GM18526 (cell line): ENCODE measurements around the gene KIF16B.

Source experiments
- POLR2A ChIP-seq: IDR thresholded peaks from 3 replicates; pipeline ENCODE4 v1.6.1; 2011; ENCODE audit not compliant: insufficient read length; ENCODE audit errors: extremely low read depth

Gene KIF16B

GRCh38 chr20:16601047-16601446 lies 27.8 kb upstream of the KIF16B start:
- TF ChIP-seq POLR2A, result no peak

- TF ChIP-seq POLR2A, result no peak
These were observed 26.0 kb upstream of the KIF16B start for GRCh38 chr20:16599257-16599656.

- TF ChIP-seq POLR2A, result no peak
These were observed 23.7 kb upstream of the KIF16B start for GRCh38 chr20:16596991-16597390.

DNA sequence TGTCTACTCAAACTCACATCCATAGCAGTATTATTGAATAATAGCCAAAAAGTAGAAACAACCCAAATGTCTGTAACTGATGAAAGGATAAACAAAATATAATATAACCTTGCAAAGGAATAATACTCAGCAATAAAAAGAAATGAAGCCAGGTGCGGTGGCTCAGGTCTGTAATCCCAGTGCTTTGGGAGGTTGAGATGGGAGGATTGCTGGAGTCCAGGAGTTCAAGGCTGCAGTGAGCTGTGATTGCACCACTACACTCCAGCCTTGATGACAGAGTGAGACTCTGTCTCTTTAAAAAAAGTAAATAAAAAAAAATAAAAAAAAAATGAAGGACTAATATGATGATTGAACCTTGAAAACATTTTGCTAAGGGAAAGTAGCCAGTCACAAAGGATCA lies 22.1 kb upstream of the KIF16B start:
- no peak for TF ChIP-seq POLR2A

DNA sequence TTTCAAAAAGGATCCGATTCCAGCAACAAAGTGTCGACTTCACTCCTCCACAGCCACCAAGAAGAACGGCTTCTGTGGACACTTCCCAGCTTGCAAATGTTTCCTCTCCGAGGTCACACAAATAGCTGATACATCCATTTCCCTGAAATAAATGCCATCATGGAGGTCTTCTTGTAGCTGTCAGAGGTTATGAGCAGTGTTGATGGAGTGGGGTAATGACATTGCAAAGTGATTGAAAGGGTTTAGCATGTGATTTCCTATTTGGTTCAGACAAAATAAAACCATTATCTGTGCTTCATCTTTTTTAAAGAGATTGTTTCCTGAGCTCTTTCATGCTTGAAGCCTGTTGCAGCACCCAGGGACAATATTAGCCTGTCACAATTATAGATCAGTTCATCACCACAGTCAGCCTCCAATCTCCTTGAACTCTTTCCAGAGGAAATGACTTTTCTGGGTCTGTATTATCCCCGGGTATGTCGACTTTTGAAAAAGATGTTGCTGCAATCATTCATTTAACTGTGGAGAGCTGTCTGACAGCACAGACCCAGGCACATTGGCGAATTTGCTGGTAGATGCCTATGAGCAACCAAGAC lies 16.9 kb upstream of the KIF16B start:
- no peak for TF ChIP-seq POLR2A

GRCh38 chr20:16589623-16590022 lies 16.4 kb upstream of the KIF16B start:
- TF ChIP-seq POLR2A, result no peak

GRCh38 chr20:16588241-16588640 lies 15.0 kb upstream of the KIF16B start:
- TF ChIP-seq POLR2A, result no peak

DNA sequence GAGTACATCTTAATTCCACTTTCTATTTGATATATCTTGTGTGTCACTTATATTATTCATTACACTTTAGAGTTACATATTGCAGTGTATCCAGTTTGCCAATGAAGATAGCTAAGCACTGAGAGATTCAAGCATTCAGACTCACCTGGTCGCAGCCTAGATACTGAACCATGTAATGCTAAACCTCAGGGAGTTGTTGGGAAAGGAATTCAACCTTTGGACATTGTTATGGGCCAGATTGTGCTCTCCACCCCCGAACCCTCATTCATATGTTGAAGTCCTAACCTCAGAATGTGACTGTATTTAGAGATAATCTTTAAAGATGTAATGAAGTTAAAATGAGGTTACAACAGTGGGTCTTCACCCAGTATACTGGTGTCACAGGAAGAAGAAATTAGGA lies 13.8 kb upstream of the KIF16B start:
- TF ChIP-seq POLR2A, result no peak

GRCh38 chr20:16583474-16583873 lies 10.2 kb upstream of the KIF16B start:
- no peak for TF ChIP-seq POLR2A

- TF ChIP-seq POLR2A, result no peak
These were observed 8.0 kb upstream of the KIF16B start for GRCh38 chr20:16581241-16581640.

DNA sequence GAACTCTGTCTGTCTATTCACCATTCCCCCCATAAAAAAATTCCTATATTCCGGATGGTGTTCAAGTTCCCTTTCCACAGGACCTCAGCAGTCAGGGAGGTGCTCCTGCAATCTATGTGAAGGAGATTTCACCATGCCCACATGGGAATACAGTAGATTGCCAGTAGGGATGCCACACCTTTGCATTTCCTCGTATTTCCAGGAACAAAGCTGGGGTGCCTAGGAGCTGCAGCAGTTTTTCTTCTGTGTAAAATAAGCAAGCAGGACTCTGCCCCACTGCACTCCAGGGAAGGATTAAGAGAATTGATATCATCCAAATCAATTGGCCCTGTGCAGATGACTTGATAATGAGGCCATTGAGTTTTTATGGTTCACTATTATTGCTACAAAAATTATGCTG lies 7.4 kb upstream of the KIF16B start:
- TF ChIP-seq POLR2A, result no peak

GRCh38 chr20:16580147-16580546 lies 6.9 kb upstream of the KIF16B start:
- no peak for TF ChIP-seq POLR2A

GRCh38 chr20:16576219-16576618 lies 3.0 kb upstream of the KIF16B start:
- TF ChIP-seq POLR2A, result no peak

DNA sequence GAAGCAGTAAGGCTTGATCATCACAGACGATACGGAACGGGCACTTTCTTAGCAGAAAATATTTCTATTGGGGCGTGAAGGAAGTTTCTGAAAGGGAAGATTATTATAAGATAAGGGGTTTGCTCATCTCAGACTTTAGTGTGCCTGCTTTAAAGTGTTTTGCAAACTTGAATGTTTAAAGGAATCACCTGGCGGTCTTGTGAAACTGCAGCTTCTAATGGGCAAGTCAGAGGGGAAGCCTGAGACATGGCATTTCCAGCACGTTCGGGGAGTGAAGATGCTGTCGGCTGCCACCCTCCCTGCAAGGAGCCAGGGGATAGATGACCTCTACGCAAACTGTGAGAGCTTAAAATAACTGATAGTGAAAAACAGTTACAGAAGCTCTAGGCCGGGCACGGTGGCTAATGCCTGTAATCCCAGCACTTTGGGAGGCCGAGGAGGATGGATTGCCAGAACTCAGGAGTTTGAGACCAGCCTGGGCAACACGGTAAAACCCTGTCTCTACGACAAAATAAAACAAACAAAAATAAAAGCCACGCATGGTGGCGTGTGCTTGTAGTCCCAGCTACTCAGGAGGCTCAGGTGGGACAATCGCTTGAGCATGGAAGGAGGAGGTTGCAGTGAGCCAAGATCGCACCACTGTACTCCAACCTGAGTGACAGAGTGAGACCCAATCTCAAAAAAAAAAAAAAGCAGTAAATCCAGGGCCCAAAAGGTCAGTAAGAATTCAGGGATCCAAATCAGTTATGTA lies 2.3 kb upstream of the KIF16B start:
- TF ChIP-seq POLR2A, result no peak

- TF ChIP-seq POLR2A, result peak; percentile 32
These were observed 1.6 kb upstream of the KIF16B start for GRCh38 chr20:16574656-16575355.

DNA sequence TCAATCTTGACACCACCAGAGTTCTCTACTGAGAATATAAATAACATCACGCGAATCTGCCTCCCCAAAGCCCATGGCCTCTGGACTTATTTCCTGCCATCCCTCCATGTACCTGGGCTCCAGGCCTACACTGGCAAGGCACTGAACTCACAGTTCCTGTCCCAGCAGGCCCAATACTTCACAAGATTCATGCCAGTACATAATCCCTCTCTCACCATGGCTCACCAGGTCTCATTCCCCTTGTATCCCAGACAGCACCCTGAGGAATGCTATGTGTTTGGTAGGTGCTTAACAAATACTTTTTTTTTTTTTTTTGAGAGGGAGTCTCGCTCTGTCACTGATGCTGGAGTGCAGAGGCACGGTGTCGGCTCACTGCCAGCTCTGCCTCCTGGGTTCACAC lies 1.9 kb downstream of the KIF16B start:
- TF ChIP-seq POLR2A, result no peak
